SU-DHL-6 (cell line): ENCODE measurements around the gene CYSRT1.

Experiments used
- H2AFZ ChIP-seq: fragments of 200-600 bp; sonication (generic); 2 replicates; pipeline ENCODE4 v1.6.1; 2014; ENCODE audit warnings: low read depth, mild to moderate bottlenecking, moderate library complexity, mixed read lengths, antibody characterized with exemption, low read length; ENCODE audit not compliant: severe bottlenecking
- H3F3A ChIP-seq: fragments of 200-600 bp; shearing (Covaris generic); 2 replicates; pipeline ENCODE4 v1.6.0; 2016; ENCODE audit warnings: antibody characterized with exemption, mild to moderate bottlenecking; ENCODE audit not compliant: insufficient read depth
- H3K27ac ChIP-seq: fragments of 200-600 bp; sonication (generic); 2 replicates; pipeline ENCODE4 v1.5.1; 2016; ENCODE audit warnings: low read depth, mild to moderate bottlenecking, low read length, moderate library complexity, mixed read lengths
- H3K27me3 ChIP-seq: fragments of 200-600 bp; sonication (generic), shearing (Covaris generic); 2 replicates; pipeline ENCODE4 v1.6.0; 2014; ENCODE audit warnings: mild to moderate bottlenecking, low read length
- H3K36me3 ChIP-seq: fragments of 200-600 bp; sonication (generic); 2 replicates; pipeline ENCODE4 v1.6.1; 2014; ENCODE audit warnings: mild to moderate bottlenecking, low read length, mixed read lengths
- H3K4me2 ChIP-seq: fragments of 300-600, 200-600 bp; shearing (Covaris generic), sonication (generic); 2 replicates; pipeline ENCODE4 v1.6.0; 2014; ENCODE audit warnings: low read length, low read depth, mild to moderate bottlenecking; ENCODE audit not compliant: poor library complexity, severe bottlenecking
- H3K4me3 ChIP-seq: fragments of 200-600 bp; sonication (generic); 2 replicates; pipeline ENCODE4 v1.5.1; 2014; ENCODE audit warnings: antibody characterized with exemption, low read length, mild to moderate bottlenecking, mixed read lengths; ENCODE audit not compliant: insufficient read depth, poor library complexity, severe bottlenecking
- H3K79me2 ChIP-seq: fragments of 200-600 bp; sonication (generic); 2 replicates; pipeline ENCODE4 v1.6.1; 2014; ENCODE audit warnings: mild to moderate bottlenecking, low read length, moderate library complexity; ENCODE audit not compliant: insufficient read depth
- H3K9ac ChIP-seq: fragments of 200-600 bp; sonication (generic); 2 replicates; pipeline ENCODE4 v1.7.0; 2014; ENCODE audit warnings: mild to moderate bottlenecking, low read length
- H3K9me2 ChIP-seq: fragments of 200-600 bp; sonication (generic); replicated peaks from 2 replicates; pipeline ENCODE4 v1.6.1; 2014; ENCODE audit warnings: low read length; ENCODE audit not compliant: insufficient read depth
- H3K9me3 ChIP-seq: fragments of 200-600 bp; sonication (generic); 2 replicates; pipeline ENCODE4 v1.6.1; 2014; ENCODE audit warnings: low read length, mixed read lengths; ENCODE audit not compliant: insufficient read depth
- H4K20me1 ChIP-seq: fragments of 200-600 bp; sonication (generic); 2 replicates; pipeline ENCODE4 v1.6.1; 2014; ENCODE audit warnings: low read depth, mild to moderate bottlenecking, antibody characterized with exemption, low read length, moderate library complexity, mixed read lengths
- CTCF ChIP-seq: fragments of 200-600 bp; sonication (generic); IDR thresholded peaks from one replicate; pipeline ENCODE4 v1.5.1; 2017; ENCODE audit warnings: antibody characterized with exemption, mild to moderate bottlenecking, low read length, moderate library complexity; ENCODE audit not compliant: insufficient read depth, poor library complexity, severe bottlenecking
- EZH2phosphoT487 ChIP-seq: fragments of 200-600 bp; sonication (generic), shearing (Covaris generic); conservative IDR thresholded peaks from 2 replicates; pipeline ENCODE4 v1.6.1; 2018; ENCODE audit warnings: mild to moderate bottlenecking, antibody characterized with exemption, low read length, moderate library complexity, mixed read lengths

CYSRT1 gene

GRCh38 chr9:137186385-137186784 lies 38.6 kb upstream of the CYSRT1 start:
- no peaks in the 10 kb centered on the region for H3K27me3 ChIP-seq
- H3K27ac ChIP-seq = no peak overlapping the region
- H3K79me2 ChIP-seq = peaks cover 20% of the 10 kb centered on the region
- no peaks in the 10 kb centered on the region for H3K9me3 ChIP-seq
- no peak overlapping the region for H2AFZ ChIP-seq
- no peaks in the 10 kb centered on the region for H4K20me1 ChIP-seq
- peak overlapping the region; percentile 79 for H3K4me2 ChIP-seq
- no peaks in the 10 kb centered on the region for H3K36me3 ChIP-seq
- H3K9me2 ChIP-seq = no peaks in the 10 kb centered on the region
- H3F3A ChIP-seq = no peaks in the 10 kb centered on the region
- TF ChIP-seq EZH2phosphoT487 (no peak), CTCF (no peak)
- no peak overlapping the region for H3K9ac ChIP-seq
- no peak overlapping the region for H3K4me3 ChIP-seq

DNA sequence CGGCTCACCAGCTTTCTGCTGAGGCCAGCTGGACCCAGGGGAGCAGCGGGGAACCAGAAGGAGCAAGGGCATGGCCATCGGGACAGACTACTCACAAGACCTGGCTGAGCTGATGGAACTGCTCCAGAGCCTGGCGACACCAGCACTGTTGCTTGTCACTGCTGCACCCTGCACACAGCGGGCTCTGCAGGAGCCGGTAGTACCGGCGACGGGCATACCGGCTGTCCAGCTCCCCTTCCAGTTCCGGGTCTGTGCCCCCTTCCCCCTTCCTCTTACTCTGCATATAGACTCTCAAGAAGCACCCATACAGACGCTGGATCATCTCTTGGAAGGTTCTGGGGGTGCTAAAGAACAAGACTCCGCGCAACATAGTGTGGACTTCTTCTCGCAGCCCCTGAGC lies 37.6 kb upstream of the CYSRT1 start:
- Histone ChIP-seq H3K27me3 (no peaks in the 10 kb centered on the region), H3K36me3 (no peaks in the 10 kb centered on the region), H3K9me3 (no peaks in the 10 kb centered on the region), H2AFZ (no peak overlapping the region), H3K9ac (peak overlapping the region; percentile 97), H3K4me3 (peak overlapping the region; percentile 96), H3F3A (no peaks in the 10 kb centered on the region), H4K20me1 (no peaks in the 10 kb centered on the region), H3K27ac (no peak overlapping the region), H3K4me2 (peak overlapping the region; percentile 79), H3K79me2 (peaks cover 20% of the 10 kb centered on the region), H3K9me2 (no peaks in the 10 kb centered on the region)
- TF ChIP-seq EZH2phosphoT487 = no peak
- no peak for TF ChIP-seq CTCF

GRCh38 chr9:137188086-137188489 lies 36.9 kb upstream of the CYSRT1 start:
- TF ChIP-seq EZH2phosphoT487 (no peak), CTCF (no peak)
- Histone ChIP-seq H3K27me3 (no peaks in the 10 kb centered on the region), H2AFZ (peak overlapping the region; percentile 90), H3K4me2 (peak overlapping the region; percentile 79), H3K9me2 (no peaks in the 10 kb centered on the region), H3K79me2 (peaks cover 20% of the 10 kb centered on the region), H3K9ac (peak overlapping the region; percentile 97), H3F3A (no peaks in the 10 kb centered on the region), H3K27ac (peak overlapping the region; percentile 85; the same call in 1 of the 2 replicates), H3K36me3 (no peaks in the 10 kb centered on the region), H4K20me1 (no peaks in the 10 kb centered on the region), H3K4me3 (peak overlapping the region; percentile 96), H3K9me3 (no peaks in the 10 kb centered on the region)
